K562 (cell line): ENCODE measurements around the gene MRPL30. TPM values are rescaled to one million over a fixed set of nuclear protein-coding genes. Genes with fewer than 3 reads are reported as not detected.

Source experiments
- ESRRA ChIP-seq: fragments of 450-650 bp; IDR thresholded peaks from 2 replicates; pipeline ENCODE4 v1.6.1; 2014; ENCODE audit warnings: low read depth, mild to moderate bottlenecking, moderate library complexity, borderline replicate concordance
- ETV6 ChIP-seq, 3 experiments: fragments of 150-350 bp in 1 of 3; sonication (generic) in 1 of 3; formaldehyde crosslinking in 1 of 3; IDR thresholded peaks; 2 replicates each; pipeline versions ENCODE4 v1.6.1 to v1.8.0; 2014 to 2022; ENCODE audit warnings: borderline replicate concordance in 2 of 3, low read depth in 2 of 3, antibody characterized with exemption in 1 of 3, low read length in 1 of 3, mild to moderate bottlenecking in 1 of 3, missing genetic modification reagents in 1 of 3
- GABPA ChIP-seq: fragments of 200-800 bp; sonication (Bioruptor generic); conservative IDR thresholded peaks from 2 replicates; pipeline ENCODE4 v1.6.1; 2016; ENCODE audit warnings: low read depth, missing genetic modification characterization, missing compliant biosample characterization
- KAT7 ChIP-seq: sonication (generic); formaldehyde crosslinking; IDR thresholded peaks from 2 replicates; pipeline ENCODE4 v1.8.0; 2022; ENCODE audit warnings: missing genetic modification reagents, mild to moderate bottlenecking, borderline replicate concordance
- NEUROD1 ChIP-seq: fragments of 150-350 bp; IDR thresholded peaks from 2 replicates; pipeline ENCODE4 v1.6.1; 2014; ENCODE audit warnings: borderline replicate concordance, low read length, low read depth; ENCODE audit not compliant: partially characterized antibody
- NFE2L1 ChIP-seq: fragments of 450-650 bp; IDR thresholded peaks from 2 replicates; pipeline ENCODE4 v1.6.1; 2016; ENCODE audit warnings: missing genetic modification characterization, low read depth, mild to moderate bottlenecking, missing compliant biosample characterization, moderate library complexity, borderline replicate concordance
- RBBP5 ChIP-seq: fragments of 200-600 bp; sonication (generic); IDR thresholded peaks from 2 replicates; pipeline ENCODE4 v1.6.1; 2012; ENCODE audit warnings: borderline replicate concordance, mild to moderate bottlenecking, low read length, control low read depth, inconsistent platforms; ENCODE audit not compliant: insufficient read depth, poor library complexity, severe bottlenecking
- RBFOX2 ChIP-seq: fragments of 200-400 bp; formaldehyde crosslinking; IDR thresholded peaks from 2 replicates; pipeline ENCODE4 v1.6.1; 2017; ENCODE audit warnings: low read depth, mild to moderate bottlenecking, low read length, moderate library complexity
- SAFB ChIP-seq: fragments of 200-400 bp; formaldehyde crosslinking; IDR thresholded peaks from 2 replicates; pipeline ENCODE4 v1.6.1; 2017; ENCODE audit warnings: low read depth, low read length, borderline replicate concordance
- SNIP1 ChIP-seq: fragments of 450-650 bp; IDR thresholded peaks from 2 replicates; pipeline ENCODE4 v1.7.1; 2017; ENCODE audit warnings: low read depth, mild to moderate bottlenecking
- SRSF1 ChIP-seq: fragments of 200-400 bp; formaldehyde crosslinking; IDR thresholded peaks from 2 replicates; pipeline ENCODE4 v1.6.1; 2017; ENCODE audit warnings: mild to moderate bottlenecking, low read depth, low read length, moderate library complexity
- THRAP3 ChIP-seq: fragments of 450-650 bp; IDR thresholded peaks from 2 replicates; pipeline ENCODE4 v1.6.1; 2016; ENCODE audit warnings: mild to moderate bottlenecking, inconsistent platforms, borderline replicate concordance
- ZFP36 ChIP-seq: fragments of 150-350 bp; IDR thresholded peaks from 2 replicates; pipeline ENCODE4 v1.6.1; 2018; ENCODE audit warnings: low read length, low read depth; ENCODE audit not compliant: partially characterized antibody
- ZKSCAN1 ChIP-seq: fragments of 150-350 bp; IDR thresholded peaks from 2 replicates; pipeline ENCODE4 v1.6.1; 2016; ENCODE audit warnings: low read depth, low read length
- ZNF224 ChIP-seq: sonication (generic); formaldehyde crosslinking; IDR thresholded peaks from 2 replicates; pipeline ENCODE4 v1.8.0; 2022; ENCODE audit warnings: mild to moderate bottlenecking, missing genetic modification reagents
- ZNF24 ChIP-seq: fragments of 450-650 bp; IDR thresholded peaks from 2 replicates; pipeline ENCODE4 v1.6.1; 2016
- ZSCAN29 ChIP-seq: fragments of 450-650 bp; IDR thresholded peaks from 2 replicates; pipeline ENCODE4 v1.6.1; 2017
- polyA plus RNA-seq, 8 experiments: library from polyadenylated mRNA; depleted of rRNA in 4 of 8; stranded (reverse) in 5 of 8; unstranded in 3 of 8; fragments of >200 nt; fragmentation: Nextera tagmentation in 2 of 8; fragmentation: Illumina TruSeq in 1 of 8; extraction: Ambion mirVana in 2 of 8; extraction: Trizol in 1 of 8; gene quantifications; 2 replicates each; pipeline versions ENCODE4 v1.2.1 to v1.2.3, GENCODE V29; 2011 to 2014; ENCODE audit warnings: inconsistent platforms in 1 of 8, missing spikeins in 1 of 8
- total RNA-seq, 7 experiments: library from RNA; depleted of rRNA in 6 of 7; stranded (reverse); fragments of >200 nt in 6 of 7; fragmentation: Illumina TruSeq in 2 of 7; extraction: Trizol in 2 of 7; gene quantifications; 2 replicates each; pipeline versions ENCODE4 v1.2.1 to v1.2.3, GENCODE V29; 2011 to 2021; ENCODE audit warnings: low replicate concordance in 1 of 7
- TF ChIP-seq, protein P1 (sequence below): sonication (generic); formaldehyde crosslinking; IDR thresholded peaks from 2 replicates; pipeline ENCODE4 v1.8.0; 2022; ENCODE audit warnings: missing genetic modification reagents, mild to moderate bottlenecking, borderline replicate concordance
- TF ChIP-seq, protein P2 (sequence below): fragments of 450-650 bp; IDR thresholded peaks from 2 replicates; pipeline ENCODE4 v1.6.1; 2018; ENCODE audit not compliant: partially characterized antibody
- TF ChIP-seq, protein P3 (sequence below): IDR thresholded peaks from 3 replicates; pipeline ENCODE4 v1.6.1; 2011; ENCODE audit warnings: borderline replicate concordance, mild to moderate bottlenecking; ENCODE audit not compliant: insufficient read length, insufficient read depth

MRPL30 gene
- total and polyA plus RNA-seq, 9 of the 15 experiments (the other 6 are each of a cell fraction or from before 2014, with no cell fraction given), result 63.3 to 130 (median 87.0) TPM

DNA sequence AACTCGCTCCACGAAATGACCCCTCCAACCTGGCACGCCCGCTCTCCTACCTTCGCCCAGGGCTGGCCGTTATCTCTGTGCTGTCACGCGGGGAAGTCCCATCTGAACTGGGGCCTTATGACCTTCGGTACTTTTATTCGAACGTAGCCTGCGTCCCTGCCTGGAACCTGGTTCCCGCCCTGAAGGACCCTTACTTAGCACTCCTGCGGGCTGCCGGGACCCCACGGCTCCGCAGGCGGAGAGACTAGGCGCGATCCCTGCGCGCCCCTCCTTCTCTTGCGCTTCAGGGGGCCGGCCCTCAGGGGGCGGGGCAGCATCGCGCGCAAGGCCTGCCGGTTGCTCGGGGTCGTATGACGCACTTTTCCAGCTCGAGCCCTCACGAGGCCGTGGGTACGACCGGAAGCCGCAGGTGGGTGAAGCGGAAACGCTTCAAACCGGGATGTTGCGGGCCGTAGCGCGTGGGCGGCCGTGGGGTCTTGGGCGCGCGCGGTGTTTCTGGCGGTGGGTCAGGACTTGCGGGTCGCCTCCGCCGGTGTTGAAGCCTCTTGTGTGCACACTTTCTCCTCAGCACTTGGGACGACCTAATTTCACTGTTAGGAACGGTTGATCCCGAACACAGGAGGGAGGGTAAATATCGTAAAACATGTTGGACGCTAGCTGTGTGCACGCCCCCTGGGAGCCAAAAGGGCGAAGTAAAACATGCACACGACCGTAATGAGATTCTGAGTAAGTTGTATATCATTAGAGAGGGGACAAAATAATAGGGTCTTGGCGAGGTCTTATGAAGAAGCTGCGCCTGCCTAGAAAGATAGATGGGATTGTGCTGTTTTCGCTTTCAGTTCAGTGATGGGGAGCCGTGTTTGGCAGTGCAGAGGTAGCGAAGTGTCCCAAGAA is 26.1 kb upstream of the MRPL30 start, which contains the start of the genes LIPT1 and TSGA10 (continued):
- TF ChIP-seq SAFB, result peak; percentile 96
- no peak for TF ChIP-seq THRAP3
- TF ChIP-seq ESRRA, result peak; percentile 76
- no peak for TF ChIP-seq SNIP1
- TF ChIP-seq, protein P1, sequence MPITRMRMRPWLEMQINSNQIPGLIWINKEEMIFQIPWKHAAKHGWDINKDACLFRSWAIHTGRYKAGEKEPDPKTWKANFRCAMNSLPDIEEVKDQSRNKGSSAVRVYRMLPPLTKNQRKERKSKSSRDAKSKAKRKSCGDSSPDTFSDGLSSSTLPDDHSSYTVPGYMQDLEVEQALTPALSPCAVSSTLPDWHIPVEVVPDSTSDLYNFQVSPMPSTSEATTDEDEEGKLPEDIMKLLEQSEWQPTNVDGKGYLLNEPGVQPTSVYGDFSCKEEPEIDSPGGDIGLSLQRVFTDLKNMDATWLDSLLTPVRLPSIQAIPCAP (CRISPR knock-in tag), result no peak
- no peak for TF ChIP-seq ZFP36
- TF ChIP-seq, protein P2, sequence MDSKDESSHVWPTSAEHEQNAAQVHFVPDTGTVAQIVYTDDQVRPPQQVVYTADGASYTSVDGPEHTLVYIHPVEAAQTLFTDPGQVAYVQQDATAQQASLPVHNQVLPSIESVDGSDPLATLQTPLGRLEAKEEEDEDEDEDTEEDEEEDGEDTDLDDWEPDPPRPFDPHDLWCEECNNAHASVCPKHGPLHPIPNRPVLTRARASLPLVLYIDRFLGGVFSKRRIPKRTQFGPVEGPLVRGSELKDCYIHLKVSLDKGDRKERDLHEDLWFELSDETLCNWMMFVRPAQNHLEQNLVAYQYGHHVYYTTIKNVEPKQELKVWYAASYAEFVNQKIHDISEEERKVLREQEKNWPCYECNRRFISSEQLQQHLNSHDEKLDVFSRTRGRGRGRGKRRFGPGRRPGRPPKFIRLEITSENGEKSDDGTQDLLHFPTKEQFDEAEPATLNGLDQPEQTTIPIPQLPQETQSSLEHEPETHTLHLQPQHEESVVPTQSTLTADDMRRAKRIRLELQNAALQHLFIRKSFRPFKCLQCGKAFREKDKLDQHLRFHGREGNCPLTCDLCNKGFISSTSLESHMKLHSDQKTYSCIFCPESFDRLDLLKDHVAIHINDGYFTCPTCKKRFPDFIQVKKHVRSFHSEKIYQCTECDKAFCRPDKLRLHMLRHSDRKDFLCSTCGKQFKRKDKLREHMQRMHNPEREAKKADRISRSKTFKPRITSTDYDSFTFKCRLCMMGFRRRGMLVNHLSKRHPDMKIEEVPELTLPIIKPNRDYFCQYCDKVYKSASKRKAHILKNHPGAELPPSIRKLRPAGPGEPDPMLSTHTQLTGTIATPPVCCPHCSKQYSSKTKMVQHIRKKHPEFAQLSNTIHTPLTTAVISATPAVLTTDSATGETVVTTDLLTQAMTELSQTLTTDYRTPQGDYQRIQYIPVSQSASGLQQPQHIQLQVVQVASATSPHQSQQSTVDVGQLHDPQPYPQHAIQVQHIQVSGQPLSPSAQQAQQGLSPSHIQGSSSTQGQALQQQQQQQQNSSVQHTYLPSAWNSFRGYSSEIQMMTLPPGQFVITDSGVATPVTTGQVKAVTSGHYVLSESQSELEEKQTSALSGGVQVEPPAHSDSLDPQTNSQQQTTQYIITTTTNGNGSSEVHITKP, result peak; percentile 82
- TF ChIP-seq NFE2L1 (tag), result no peak
- no peak for TF ChIP-seq ZNF224
- TF ChIP-seq ZKSCAN1, result peak; percentile 67
- 0 out of 2 replicates have a peak, but pooled peaks have one; percentile 36 for TF ChIP-seq KAT7
- TF ChIP-seq SRSF1, result no peak
- no peak for TF ChIP-seq ZNF24
- TF ChIP-seq ZSCAN29, result peak; percentile 46; the same call in 1 of the 2 replicates
- TF ChIP-seq, protein P3, sequence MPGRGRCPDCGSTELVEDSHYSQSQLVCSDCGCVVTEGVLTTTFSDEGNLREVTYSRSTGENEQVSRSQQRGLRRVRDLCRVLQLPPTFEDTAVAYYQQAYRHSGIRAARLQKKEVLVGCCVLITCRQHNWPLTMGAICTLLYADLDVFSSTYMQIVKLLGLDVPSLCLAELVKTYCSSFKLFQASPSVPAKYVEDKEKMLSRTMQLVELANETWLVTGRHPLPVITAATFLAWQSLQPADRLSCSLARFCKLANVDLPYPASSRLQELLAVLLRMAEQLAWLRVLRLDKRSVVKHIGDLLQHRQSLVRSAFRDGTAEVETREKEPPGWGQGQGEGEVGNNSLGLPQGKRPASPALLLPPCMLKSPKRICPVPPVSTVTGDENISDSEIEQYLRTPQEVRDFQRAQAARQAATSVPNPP, result no peak
- 0 out of 4 replicates have a peak, but pooled peaks have one; percentile 41 to 68 for TF ChIP-seq ETV6 (IDR thresholded peaks at IDR 0.05; ENCODE audit: borderline replicate concordance in 1 of 2, low read depth in 2 of 2, low read length in 1 of 2)
- TF ChIP-seq ETV6 (CRISPR knock-in tag; IDR thresholded peaks at IDR 0.05; ENCODE audit: borderline replicate concordance), result no peak
- TF ChIP-seq NEUROD1, result peak; percentile 15
- peak; percentile 92 for TF ChIP-seq RBBP5
- peak; percentile 99 for TF ChIP-seq RBFOX2
- TF ChIP-seq GABPA (tag), result peak; percentile 95
